Femur (tissue), 1 donor: ENCODE results near the gene GM2A.
"Not testable (repeated sequence)": the region's sequence is repeated elsewhere in the genome, so short reads cannot be mapped to it uniquely, and the experiment has no call there.

Experiments used
- DNase-seq: peaks from one replicate; pipeline ENCODE4 v3.0.0-alpha.2; 2017

The GM2A gene

DNA sequence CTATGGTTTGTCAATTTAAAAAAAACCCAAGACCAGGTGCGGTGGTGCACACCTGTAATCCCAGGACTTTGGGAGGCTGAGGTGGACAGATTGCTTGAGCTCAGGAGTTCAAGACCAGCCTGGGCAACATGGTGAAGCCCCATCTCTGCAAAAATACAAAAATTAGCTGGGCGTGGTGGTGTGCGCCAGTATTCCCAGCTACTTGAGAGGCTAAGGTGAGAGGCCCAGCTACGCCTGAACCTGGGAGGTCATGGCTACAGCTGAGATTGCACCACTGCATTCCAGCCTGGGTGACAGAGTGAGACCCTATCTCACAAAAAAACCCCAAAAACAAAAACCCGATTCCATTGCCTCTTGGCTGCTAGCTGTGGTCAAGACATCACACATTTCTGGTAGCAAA is 2.0 kb downstream of the GM2A start:
- not testable (repeated sequence) for DNase-seq

DNA sequence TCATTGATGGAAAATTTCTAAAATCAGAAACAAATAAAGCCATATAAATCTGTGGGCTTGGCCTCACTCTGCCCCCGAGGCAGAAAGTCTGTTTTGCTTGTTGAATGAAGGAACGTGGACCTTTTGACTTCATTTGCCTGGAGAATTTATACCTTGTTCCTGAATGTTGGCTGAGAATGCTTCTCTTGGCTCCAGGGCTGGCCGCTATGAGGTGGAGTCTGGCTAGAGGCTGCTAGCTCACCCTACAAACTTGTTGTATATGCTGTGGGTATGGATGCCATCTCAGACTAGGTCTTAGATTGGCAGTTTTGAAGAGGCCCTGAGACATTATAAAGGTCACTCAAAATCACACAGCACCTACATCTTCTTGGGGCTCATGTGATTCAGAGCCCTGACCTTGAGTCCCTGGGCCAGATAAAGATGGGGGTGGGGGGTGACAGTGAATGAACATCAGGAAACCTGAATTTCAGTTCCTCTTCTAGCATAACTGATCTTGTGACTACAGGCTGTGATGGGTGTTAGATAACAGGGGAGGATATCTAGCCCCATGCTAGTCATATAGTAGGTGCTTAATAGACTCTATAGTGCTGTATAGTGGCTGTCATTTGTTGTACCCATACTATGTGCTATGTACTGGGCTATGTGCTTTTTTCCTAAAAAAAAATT is 2.8 kb downstream of the GM2A start:
- no peak for DNase-seq

DNA sequence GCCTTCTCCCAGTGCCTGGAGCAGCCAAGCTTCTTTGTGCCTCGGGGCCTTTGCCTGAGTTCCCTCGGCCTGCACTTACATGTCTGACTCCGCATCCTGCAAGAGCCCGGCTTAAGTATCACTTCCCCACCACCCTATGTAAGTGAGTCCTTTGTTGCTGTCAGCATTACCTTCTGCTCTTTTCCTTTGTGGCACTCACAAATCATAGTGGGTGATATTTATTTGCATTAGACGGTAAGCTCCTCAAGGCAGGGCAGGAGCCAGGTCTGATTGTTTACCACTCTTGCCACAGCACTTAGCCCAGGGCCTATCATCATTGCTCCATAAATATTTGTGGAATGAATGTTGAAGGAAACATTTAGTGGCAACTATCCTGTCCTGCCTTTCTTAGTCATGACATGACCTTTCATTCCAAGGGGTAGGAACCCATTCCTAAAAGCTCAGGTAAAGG is 4.8 kb downstream of the GM2A start:
- DNase-seq: no peak

DNA sequence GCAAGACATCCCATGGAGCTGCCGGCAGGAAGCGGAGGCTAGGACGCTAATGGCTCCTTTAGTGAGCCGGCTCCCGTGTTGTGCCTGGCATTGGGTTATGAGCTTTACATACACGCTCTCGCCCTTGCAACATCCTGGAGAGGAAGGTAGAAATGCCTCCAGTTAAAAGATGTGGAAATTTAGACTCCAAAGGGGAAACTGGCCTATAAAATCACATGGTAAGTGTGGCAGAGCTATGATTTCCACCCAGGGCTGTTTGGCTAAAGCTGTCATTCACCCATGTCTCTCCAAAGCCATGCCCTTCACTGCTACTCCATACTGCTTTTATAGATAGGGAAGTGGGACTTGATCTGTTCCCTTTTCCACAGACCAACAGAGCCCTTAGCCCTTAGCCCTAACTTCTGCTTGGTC is 5.2 kb downstream of the GM2A start:
- DNase-seq: no peak

DNA sequence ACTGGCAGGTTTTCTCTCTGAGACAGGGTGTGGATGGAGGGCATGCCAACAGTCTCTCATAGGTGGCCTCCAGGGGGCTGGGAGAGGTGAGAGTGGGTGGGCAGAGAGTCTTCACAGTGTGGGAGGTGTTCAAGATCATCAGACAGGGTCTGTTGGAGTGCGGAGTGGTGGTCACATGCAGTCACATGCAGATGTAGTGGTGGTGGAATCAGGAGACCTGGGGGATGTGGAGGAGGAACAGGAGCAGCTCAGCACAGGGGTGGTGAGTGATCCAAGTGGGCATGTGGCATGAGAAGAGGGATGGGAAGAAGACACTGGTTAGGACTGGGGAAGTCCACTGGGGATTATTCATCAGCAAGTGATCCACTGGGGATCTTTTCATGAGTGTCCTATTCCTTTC is 5.8 kb downstream of the GM2A start:
- no peak for DNase-seq

DNA sequence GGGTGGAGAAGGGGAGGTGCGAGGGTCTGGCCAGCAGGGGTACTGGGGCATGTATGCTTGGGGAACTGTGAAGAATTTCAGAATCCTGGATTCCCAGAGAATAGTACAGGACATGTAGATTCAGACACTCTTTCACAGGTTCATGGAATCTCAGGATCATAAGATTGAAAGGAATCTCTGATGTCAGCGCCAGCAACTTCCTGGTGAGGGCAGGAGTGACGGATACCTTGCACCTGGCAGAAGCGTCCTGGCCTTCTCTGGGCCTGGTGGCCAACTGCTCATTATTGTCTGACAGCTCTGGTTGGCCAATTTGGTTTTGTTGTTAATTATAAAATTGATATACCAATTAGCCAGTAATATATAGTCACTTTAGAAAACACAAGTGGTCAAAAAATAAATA is 6.9 kb downstream of the GM2A start:
- DNase-seq: no peak

DNA sequence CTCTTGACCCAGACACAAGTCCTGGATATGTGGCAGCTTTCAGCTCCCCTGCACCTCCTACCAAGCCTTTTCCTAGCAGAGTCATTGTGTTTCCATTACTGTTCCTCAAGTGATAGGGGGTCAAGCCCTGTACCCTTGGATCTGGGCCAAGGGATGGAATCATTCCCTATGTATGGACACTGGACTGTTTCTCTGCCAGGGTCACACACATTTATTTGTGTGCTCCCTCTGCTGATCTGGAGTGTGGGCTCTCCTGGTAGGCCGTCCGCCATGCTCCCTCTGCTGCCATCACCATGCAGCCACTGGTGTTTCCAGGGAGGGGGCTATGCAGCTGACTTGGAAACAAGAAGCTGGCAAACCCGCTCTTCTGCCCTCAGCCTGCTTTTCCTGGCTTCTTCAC is 9.5 kb downstream of the GM2A start:
- DNase-seq: no peak

DNA sequence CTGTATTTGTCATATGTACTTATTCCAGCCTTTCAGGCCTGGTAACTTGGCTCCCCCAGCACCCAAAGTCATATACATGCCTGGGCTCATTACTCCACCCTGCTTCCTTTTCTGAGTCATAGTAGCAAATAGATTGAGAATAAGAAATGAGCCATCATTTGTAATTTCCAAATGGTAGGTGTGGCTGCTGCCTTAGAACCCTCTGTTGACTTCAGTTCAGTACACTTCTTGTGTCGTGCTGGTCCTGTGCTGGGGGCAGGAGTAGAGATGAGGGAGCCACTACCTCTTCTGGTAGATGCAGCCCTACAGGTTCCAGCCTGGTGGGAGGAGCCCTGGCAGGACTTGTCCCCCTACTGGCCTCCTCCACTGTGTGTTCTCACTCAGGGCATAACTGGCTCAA is 11.1 kb downstream of the GM2A start:
- DNase-seq: no peak

DNA sequence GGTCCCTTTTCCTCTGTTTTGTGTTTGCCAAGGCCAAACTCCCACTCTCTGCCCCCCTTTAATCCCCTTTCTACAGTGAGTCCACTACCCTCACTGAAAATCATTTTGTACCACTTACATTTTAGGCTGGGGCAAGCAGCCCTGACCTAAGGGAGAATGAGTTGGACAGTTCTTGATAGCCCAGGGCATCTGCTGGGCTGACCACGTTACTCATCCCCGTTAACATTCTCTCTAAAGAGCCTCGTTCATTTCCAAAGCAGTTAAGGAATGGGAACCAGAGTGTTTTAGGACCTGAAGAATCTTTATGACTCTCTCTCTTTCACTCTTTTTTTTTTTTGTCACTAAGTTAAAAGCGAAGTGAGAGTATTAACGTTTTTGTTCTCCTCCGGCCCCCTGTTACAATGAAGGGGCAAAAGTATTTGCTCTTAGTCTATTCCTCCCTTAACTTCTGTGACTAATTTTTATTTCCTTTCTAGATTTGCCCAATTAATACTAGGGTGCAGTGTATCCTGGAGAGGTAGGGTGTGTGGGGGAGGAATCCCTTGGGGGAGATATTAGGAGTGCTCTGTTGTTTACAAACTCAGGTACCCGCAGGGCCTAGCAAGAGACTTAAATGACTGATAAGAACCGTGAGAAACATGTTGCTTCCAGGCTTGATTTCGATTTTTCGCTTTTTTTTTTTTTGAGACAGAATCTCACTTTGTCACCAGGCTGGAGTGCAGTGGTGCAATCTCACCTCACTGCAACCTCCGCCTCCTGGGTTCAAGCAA is 14.7 kb downstream of the GM2A start:
- no peak for DNase-seq

DNA sequence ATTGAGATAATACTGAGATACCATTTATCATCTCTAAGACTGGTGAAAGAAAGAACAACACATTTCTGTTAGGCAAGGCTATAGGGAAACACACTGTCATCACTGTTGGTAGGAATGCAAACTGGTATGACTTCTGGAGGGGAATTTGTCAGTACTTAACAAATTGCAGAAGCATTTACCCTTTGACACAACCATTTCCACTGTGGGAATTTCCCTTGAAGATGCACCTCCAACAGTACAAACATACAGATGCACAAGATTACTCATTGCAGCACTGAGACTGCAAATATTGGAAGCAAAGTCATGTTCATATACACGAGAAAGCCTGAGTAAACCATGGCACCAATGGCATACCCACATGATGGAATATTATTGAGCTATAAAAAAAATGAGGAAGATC is 17.6 kb downstream of the GM2A start:
- no peak for DNase-seq

DNA sequence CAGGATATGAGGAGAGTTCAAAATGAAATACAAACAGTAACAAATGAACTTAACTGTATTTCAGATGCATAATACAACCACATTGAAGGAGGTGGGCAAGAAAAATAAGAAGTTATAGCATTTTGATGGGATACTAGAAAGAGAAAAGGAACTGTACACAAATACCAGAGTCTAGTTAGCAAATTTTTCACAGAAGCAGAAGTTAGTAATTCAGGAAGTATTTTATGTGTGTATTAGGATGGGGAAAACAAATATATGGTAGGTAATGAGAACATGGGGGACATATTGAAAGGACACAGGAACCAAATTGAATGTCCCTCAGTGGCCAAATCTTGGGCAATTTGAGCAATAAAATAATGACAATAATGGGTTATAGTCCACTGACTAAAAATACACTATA is 18.4 kb downstream of the GM2A start:
- no peak for DNase-seq

DNA sequence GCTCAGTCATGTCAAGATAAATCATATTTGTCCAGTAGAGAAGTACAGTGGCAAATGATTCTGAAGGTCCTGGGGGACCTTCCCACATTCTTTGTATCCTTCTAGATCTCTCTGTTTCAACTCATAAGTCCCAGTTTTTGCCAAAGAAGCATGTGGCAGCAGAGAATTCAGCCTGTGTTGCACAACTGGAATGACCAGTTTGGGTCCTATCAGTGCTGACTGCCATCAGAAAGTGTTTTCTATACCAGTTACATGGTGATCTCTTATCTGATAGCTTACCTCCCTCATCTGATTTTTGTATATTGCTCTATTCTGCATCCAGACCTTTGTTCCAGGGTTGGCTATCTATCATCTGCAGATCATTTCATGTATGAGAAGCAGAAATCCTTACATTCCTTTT is 21.7 kb downstream of the GM2A start:
- DNase-seq: no peak

DNA sequence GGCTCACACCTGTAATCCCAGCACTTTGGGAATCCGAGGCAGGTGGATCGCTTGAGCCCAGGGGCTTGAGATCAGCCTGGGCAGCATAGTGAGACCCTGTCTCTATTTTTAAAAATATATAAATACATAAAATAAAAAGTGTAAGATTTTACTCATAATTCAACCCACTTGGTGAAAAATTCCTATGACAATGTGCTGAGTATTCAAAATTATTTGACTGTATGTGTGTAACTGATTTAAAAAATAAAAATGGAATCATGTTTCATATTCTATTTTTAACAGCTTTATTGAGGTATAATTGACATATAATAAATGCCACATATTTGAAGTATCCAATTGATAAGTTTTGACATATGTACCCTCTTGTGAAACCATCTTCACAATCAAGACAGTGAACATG is 22.8 kb downstream of the GM2A start:
- no peak for DNase-seq

DNA sequence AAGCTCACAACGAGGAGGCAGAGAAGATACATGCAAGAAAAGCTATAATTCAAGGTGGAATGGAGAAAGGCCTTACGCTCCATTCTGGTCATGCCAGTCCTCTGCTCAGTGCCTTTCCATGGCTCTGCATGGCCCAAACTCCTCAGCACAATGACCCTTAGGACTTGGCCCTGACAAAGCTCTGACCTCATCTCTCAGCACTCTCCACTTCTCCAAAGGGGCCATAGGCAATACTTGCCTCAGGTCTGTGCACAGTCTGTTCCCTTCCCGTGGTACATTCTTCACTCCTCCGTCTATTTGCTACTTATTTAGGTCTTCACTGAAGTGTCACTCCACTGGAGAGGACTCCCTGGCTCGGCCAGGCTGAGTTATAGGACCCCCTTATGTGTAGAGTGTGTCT is 25.9 kb downstream of the GM2A start:
- DNase-seq: no peak

DNA sequence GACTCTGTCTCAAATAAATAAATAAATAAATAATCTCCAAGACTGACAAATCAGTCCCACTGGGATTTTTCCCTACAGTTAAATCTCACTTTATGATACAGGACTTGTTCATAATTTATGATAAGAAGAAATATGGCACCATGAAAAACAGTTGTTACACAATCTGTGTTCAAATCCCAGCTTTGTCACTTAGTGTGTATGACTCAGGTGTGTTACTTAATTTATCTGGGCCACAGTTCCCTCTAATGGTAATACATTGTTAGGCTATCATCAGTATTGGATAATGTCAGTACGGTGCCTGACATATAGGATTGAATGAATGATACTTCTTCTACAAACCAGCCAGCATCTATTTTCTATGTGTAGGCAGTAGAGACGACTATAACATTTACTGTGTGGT is 27.5 kb downstream of the GM2A start:
- no peak for DNase-seq

DNA sequence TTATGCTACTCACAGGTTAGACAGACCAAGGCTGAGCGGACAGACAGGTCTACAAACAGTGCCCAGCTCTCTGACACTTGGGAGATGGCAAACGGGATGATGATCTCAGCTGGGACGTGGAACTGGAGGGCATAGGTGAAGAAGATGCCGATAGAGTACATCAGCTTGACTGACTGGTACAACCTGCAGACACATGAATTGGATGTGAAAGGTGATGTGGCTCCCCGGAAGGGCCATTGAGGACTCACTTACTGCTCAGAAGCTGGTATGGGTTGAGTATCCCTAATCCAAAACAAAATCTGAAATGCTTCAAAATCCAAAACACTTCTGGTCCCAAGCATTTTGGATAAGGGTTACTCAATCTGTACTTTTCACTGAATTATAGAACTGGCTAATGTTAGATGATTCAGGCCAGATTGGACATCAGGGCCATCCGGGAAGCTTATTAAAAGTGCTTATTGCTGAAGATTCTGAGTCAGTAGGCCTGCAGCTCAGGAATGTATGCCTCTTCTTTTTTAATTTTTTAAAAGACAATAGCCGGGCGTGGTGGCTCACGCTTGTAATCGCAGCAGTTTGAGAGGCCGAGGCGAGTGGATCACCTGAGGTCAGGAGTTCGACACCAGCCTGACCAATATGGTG is 28.1 kb downstream of the GM2A start:
- no peak for DNase-seq

DNA sequence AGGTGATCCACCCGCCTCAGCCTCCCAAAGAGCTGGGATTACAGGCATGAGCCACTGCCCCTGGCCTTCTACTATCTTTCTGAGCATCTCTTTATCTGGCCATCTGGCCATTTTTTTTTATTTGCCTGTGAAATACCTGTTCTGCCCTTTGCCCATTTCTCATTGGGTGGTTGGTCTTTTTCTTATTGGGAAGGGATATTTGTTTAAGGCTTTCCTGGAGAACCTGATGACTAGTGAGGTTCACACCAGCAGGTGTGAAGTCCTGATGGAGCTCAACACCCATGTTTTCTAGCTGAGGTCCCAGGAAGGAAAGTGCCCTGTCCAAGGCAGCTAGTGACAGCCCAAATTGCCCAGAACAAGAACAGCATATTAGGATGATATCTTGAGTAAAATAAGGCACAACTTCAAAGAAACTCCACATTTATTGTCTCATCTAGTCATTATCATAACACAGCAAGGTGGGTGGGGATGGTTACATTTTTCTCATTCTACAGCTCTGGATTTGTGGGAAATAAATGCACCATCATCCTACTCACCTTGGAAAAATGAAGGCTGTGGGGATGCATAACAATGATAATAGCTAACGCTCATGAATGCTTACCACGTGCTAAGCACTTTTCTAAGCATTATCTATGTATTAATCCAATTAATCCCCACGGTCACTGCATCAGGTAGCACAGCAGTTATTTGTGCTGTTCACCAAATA is 30.3 kb downstream of the GM2A start:
- DNase-seq: no peak

DNA sequence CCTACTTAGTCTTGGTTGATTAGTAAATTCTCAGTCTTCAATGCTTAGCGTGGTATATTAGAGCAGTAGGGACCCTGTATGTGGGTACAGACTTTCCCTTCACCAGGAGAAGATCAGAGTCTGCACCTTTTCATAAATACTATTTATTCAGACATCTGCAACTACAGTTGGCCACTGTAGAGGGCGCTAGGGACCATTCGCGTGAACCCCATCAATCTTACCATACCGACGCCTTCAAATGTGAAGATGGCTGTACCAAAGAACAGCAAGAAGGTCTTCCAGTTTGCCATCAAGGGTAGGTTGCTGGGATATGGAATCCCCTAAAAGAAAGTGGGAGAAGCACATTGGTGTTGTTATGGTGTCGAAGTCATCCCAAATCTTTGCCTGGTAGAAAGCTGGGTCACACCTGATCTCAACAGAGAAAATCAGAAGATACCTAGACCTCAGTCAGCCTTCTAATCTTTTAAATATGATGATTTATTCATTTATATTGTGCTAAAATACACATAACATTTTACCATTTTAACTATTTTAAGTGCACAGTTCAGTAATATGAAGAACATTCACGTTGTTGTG is 31.5 kb downstream of the GM2A start:
- DNase-seq: no peak

DNA sequence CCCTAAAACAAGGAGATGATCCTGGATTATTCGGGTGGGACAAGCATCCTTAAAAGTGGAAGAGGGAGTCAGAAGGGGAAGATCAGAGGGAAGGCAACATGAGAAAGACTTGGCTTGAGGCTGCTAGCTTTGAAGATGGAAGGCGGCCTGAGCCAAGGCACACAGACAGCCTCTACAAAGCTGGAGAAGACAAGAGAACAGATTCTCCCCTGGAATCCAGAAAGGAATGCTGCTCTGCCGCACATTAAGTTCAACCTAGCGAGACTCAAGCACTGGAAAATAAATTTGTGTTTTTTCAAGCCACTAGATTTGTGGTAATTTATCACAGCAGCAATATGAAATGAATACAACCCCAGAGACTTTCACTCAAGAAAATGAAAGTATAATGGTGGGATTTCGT is 32.7 kb downstream of the GM2A start:
- DNase-seq: no peak

DNA sequence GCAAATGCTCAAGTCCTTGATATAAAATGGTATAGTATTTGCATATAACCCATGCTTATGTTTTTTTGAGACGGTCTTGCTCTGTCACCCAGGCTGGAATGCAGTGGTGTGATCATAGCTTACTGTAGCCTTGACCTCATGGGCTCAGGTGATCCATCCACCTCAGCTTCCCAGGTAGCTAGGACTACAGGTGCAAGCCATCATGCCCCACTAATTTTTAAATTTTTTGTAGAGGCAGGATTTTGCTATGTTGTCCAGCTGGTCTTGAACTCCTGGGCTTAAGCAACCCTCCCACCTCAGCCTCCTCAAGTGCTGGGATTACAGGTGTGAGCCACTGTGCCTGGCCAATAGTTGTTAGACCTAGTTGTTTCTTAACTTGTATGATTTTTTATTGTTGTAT is 33.3 kb downstream of the GM2A start:
- no peak for DNase-seq

DNA sequence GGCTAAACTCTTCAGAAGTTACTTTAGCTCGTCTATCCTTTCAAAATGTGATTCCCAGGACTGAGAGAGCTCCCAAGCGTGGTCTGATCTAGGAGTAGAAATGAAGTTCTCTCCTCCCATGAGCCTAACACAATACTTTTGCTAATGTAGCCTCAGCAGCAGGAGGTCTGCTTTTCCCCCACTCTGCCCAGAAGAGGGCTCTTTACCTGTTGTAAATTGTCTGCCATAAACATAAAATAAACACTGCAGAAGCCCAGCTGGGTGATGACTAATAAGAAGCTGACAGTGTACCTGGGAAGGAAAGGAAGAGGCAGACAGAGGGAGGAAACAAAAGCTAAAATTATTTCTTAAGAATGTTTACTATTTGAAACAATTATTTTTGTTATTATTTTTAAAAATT is 35.2 kb downstream of the GM2A start:
- no peak for DNase-seq

DNA sequence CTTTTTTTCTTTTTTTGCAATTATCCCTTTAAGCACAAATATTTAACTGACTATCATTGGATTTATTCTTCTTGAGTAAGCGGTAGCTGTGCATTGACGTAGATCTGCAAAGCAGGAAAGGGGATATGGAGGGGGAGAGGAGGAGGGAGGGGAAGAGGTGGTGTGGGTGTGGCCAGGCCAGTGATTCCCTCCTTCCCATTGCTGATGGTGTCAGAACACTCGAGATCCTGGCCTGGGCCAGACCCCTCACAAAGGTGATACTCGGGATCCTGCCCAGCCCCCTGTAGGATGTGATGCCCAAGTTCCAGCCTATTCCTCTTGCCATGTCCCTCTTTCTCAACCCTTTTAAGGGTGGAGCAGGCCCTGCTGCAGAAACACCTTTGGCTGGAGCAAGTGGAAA is 40.6 kb downstream of the GM2A start:
- no peak for DNase-seq

DNA sequence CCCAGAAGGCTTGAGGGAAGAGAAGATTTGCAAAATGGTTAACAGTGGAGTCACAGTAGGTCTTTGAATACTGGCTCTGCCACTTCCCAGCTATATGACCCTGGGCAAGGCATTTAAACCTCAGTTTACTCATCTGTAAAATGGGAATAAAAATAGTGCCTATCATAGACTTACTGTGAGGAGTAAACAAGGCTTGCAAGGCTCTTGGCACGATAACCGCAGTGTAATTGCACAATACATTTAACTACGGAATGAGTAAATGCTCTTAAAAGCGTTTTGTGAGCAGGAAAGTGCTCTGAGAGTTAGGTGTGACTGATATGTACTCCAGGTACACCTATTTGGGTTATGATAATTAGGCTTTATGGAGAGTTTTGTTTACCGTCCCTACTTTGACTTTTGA is 42.2 kb downstream of the GM2A start:
- DNase-seq: no peak
